ENCODE data around the gene ANO1.

Gene ANO1

DNA sequence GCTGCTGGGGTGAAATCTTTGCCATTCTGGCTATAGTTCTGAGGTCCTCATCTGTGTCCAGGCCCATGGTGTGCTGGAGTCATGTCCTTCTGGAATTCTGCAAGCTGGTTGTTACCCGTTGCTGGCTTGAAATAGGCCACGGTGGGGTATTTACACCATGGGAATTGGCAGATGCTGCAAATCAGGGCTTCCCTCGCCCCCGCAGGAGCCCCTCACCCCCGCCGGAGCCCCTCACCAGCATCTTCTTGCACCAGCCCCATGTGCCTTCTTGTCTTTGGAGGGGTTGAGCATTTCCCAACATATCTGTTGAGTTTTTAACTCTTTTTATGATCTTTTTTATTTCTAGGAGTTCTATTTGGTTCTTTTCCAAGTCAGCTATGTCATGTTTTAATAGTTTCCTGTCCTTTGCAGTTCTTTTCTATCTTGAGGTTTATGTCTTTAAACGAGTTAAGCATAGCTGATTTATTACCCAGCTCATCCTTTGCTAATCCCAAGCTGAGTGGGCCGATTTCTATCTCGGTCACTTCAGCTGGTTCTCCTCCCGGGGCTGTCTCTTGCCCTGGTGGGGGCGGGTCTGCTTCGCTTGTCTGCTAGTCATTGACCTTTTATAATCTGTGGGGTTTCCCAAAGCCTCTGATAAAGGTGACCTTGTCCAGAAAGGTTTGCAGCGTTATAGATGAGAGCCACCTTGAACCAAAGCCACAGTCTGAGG is 17.6 kb downstream of the ANO1 start:
- Histone ChIP-seq H3K27ac (ENCODE audit: low read depth, low read length, poor library complexity, severe bottlenecking) (no peak overlapping the region), H3K4me2 (ENCODE audit: low read length) (no peak overlapping the region), H3K9ac (ENCODE audit: low read length) (no peak overlapping the region), H2AFZ (ENCODE audit: low read length) (no peak overlapping the region), H3K4me1 (ENCODE audit: insufficient read depth, low read length, severe bottlenecking) (no peaks in the 10 kb centered on the region), H3K4me3 (ENCODE audit: low read depth, low read length, poor library complexity, severe bottlenecking) (no peak overlapping the region), H3K9me3 (ENCODE audit: low read length) (no peaks in the 10 kb centered on the region), H3K27me3 (ENCODE audit: insufficient read depth, low read length) (no peaks in the 10 kb centered on the region), H3F3A (ENCODE audit: insufficient read depth, low read length) (no peaks in the 10 kb centered on the region), H4K20me1 (ENCODE audit: insufficient read depth, low read length) (no peaks in the 10 kb centered on the region), H3K9me2 (ENCODE audit: low read depth, low read length) (no peaks in the 10 kb centered on the region), H3K36me3 (ENCODE audit: insufficient read depth, low read length) (no peaks in the 10 kb centered on the region), H3K79me2 (ENCODE audit: insufficient read depth, low read length) (no peaks in the 10 kb centered on the region)
- TF ChIP-seq, protein P1, sequence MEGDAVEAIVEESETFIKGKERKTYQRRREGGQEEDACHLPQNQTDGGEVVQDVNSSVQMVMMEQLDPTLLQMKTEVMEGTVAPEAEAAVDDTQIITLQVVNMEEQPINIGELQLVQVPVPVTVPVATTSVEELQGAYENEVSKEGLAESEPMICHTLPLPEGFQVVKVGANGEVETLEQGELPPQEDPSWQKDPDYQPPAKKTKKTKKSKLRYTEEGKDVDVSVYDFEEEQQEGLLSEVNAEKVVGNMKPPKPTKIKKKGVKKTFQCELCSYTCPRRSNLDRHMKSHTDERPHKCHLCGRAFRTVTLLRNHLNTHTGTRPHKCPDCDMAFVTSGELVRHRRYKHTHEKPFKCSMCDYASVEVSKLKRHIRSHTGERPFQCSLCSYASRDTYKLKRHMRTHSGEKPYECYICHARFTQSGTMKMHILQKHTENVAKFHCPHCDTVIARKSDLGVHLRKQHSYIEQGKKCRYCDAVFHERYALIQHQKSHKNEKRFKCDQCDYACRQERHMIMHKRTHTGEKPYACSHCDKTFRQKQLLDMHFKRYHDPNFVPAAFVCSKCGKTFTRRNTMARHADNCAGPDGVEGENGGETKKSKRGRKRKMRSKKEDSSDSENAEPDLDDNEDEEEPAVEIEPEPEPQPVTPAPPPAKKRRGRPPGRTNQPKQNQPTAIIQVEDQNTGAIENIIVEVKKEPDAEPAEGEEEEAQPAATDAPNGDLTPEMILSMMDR (IDR thresholded peaks at IDR 0.05; ENCODE audit: low read length) = no peak

DNA sequence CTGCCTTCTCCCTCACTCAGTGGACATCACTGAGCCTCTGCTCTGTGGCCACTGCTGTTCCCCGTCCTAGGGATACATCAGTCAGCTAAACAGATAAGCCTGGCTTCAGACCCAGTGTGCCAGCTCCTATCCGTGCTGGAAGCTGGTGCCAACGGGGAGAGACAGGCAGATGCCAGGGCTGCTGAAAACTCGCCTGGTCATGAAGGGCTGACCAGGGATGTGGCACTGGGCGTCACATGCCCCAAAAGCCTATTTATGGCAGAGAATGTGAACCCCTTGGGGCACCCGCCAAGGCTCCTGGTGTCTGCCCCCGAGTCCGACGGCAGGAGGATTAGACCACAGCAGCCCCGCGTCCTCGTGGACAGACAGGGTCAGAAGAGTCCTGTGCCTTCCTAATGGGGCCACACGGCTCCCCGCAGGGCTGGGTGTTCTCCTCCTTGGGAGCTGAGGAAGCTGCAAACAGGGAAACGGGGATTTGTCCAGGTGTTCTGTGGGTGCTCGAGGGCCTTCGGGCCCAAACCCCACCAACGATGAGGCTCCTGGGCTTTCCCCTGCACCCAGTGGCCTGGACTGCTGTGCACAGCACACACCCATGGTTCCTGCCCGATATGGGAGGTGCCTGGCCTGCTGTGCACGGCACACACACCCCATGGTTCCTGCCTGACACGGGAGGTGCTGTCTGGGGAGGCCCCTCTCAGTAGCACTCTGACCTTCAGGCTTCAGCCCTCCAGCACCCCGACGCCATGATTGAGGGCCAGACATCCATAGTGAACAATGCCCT is 19.9 kb downstream of the ANO1 start:
- Histone ChIP-seq H3K9ac (ENCODE audit: low read length) (no peak overlapping the region), H3K9me2 (ENCODE audit: low read depth, low read length) (no peaks in the 10 kb centered on the region), H3K9me3 (ENCODE audit: low read length) (no peaks in the 10 kb centered on the region), H3K79me2 (ENCODE audit: insufficient read depth, low read length) (no peaks in the 10 kb centered on the region), H3K27me3 (ENCODE audit: insufficient read depth, low read length) (peaks cover 6% of the 10 kb centered on the region; the same call in 1 of the 2 replicates), H4K20me1 (ENCODE audit: insufficient read depth, low read length) (no peaks in the 10 kb centered on the region), H3K27ac (ENCODE audit: low read depth, low read length, poor library complexity, severe bottlenecking) (no peak overlapping the region), H2AFZ (ENCODE audit: low read length) (no peak overlapping the region), H3K4me2 (ENCODE audit: low read length) (no peak overlapping the region), H3K36me3 (ENCODE audit: insufficient read depth, low read length) (no peaks in the 10 kb centered on the region), H3K4me3 (ENCODE audit: low read depth, low read length, poor library complexity, severe bottlenecking) (no peak overlapping the region), H3K4me1 (ENCODE audit: insufficient read depth, low read length, severe bottlenecking) (no peaks in the 10 kb centered on the region), H3F3A (ENCODE audit: insufficient read depth, low read length) (no peaks in the 10 kb centered on the region)
- no peak for TF ChIP-seq EZH2 (IDR thresholded peaks at IDR 0.05; ENCODE audit: borderline replicate concordance, low read length)
- TF ChIP-seq, protein P1 (IDR thresholded peaks at IDR 0.05; ENCODE audit: low read length) = no peak

DNA sequence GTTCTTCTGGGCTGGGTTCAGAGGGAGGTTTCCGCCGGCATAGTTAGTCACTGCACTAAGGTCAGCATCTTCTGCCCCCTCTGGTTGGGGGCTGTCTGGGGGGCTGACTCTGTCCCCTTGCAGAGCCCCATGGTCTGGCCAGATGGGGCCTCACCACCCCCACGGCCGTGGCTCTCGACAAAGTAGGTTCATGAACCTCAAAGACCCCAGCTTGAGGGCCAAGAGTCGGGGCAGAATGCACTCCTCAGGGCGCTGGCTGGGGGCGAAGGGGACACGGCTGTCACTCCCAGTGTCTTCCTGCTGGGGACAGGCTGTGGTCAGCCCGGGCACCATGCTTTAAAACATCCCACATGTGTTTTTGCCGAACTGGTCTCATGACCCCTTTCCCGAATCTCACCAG is 20.8 kb downstream of the ANO1 start:
- Histone ChIP-seq H3K27me3 (ENCODE audit: insufficient read depth, low read length) (peaks cover 6% of the 10 kb centered on the region; the same call in 1 of the 2 replicates), H2AFZ (ENCODE audit: low read length) (no peak overlapping the region)

More for the DNA sequence above, 20.8 kb downstream of the ANO1 start:
- Histone ChIP-seq H3K79me2 (ENCODE audit: insufficient read depth, low read length) (no peaks in the 10 kb centered on the region), H3K9me2 (ENCODE audit: low read depth, low read length) (no peaks in the 10 kb centered on the region), H3K4me2 (ENCODE audit: low read length) (no peak overlapping the region), H3K4me3 (ENCODE audit: low read depth, low read length, poor library complexity, severe bottlenecking) (no peak overlapping the region), H3K9me3 (ENCODE audit: low read length) (no peaks in the 10 kb centered on the region), H4K20me1 (ENCODE audit: insufficient read depth, low read length) (no peaks in the 10 kb centered on the region), H3F3A (ENCODE audit: insufficient read depth, low read length) (no peaks in the 10 kb centered on the region), H3K4me1 (ENCODE audit: insufficient read depth, low read length, severe bottlenecking) (no peaks in the 10 kb centered on the region), H3K9ac (ENCODE audit: low read length) (no peak overlapping the region), H3K36me3 (ENCODE audit: insufficient read depth, low read length) (no peaks in the 10 kb centered on the region), H3K27ac (ENCODE audit: low read depth, low read length, poor library complexity, severe bottlenecking) (no peak overlapping the region)
- TF ChIP-seq EZH2 (IDR thresholded peaks at IDR 0.05; ENCODE audit: borderline replicate concordance, low read length) = no peak
- TF ChIP-seq, protein P1 (IDR thresholded peaks at IDR 0.05; ENCODE audit: low read length) = no peak
